Gastrocnemius medialis (tissue), 4 donors: ENCODE measurements around the gene MAGI1. TPM values are rescaled to one million over a fixed set of nuclear protein-coding genes. Genes with fewer than 3 reads are reported as not detected.

Experiments used
- ATAC-seq, 2 donors: fragments of 150-250 bp; one replicate each; pipeline ENCODE4 v1.9.1; 2016
- DNase-seq, 2 donors: peaks; one replicate each; pipeline ENCODE4 v3.0.0-alpha.2; 2019
- H3K27ac ChIP-seq, 4 donors: fragments of 200-600 bp; sonication (generic); 1 replicate in 1 of 4; 2 replicates in 3 of 4; pipeline ENCODE4 v1.5.1; 2016 to 2018; ENCODE audit warnings: mild to moderate bottlenecking in 2 of 4, moderate library complexity in 1 of 4
- H3K27me3 ChIP-seq, 3 donors: fragments of 200-600 bp; sonication (generic) in 2 of 3; 1 replicate in 1 of 3; 2 replicates in 2 of 3; pipeline versions ENCODE4 v1.5.1 to v1.6.0; 2016 to 2019; ENCODE audit warnings: mild to moderate bottlenecking in 1 of 3, moderate library complexity in 1 of 3
- H3K36me3 ChIP-seq, 2 donors: fragments of 200-600 bp; sonication (generic) in 1 of 2; one replicate each; pipeline ENCODE4 v1.5.1; 2017 to 2018
- H3K4me1 ChIP-seq, 2 donors: fragments of 200-600 bp; sonication (generic) in 1 of 2; one replicate each; pipeline ENCODE4 v1.5.1; 2016 to 2017; ENCODE audit warnings: mild to moderate bottlenecking in 2 of 2
- H3K4me3 ChIP-seq, 4 donors: fragments of 200-600 bp; sonication (generic) in 3 of 4; 1 replicate in 1 of 4; 2 replicates in 3 of 4; pipeline ENCODE4 v1.5.1; 2016 to 2019; ENCODE audit warnings: mild to moderate bottlenecking in 2 of 4
- H3K9me3 ChIP-seq, 3 donors: fragments of 200-600 bp; sonication (generic) in 2 of 3; 1 replicate in 1 of 3; 2 replicates in 2 of 3; pipeline ENCODE4 v1.5.1; 2016 to 2019
- POLR2A ChIP-seq, 2 donors: fragments of 450-650 bp; IDR thresholded peaks; one replicate each; pipeline ENCODE4 v1.6.1; 2017; ENCODE audit warnings: antibody characterized with exemption in 2 of 2, mild to moderate bottlenecking in 2 of 2, moderate library complexity in 2 of 2
- in situ Hi-C, 4 donors: fragments of 200-750 bp; cut with MboI; loops; one replicate each; pipeline versions ENCODE4 v1.15.0 to v1.8.0; 2017; ENCODE audit warnings: low sequenced_read_pairs in 4 of 4
- intact Hi-C: fragments of 100-400 bp; cut with DNase I; formaldehyde crosslinking; loops from one replicate; pipeline ENCODE4 v1.15.1; 2023; ENCODE audit warnings: low total_unique reads
- total RNA-seq, 4 donors: library from RNA; depleted of rRNA; stranded (reverse); fragments of >200 nt; gene quantifications; one replicate each; pipeline versions ENCODE4 v1.1.0 to v1.2.3, GENCODE V29; 2016
- TF ChIP-seq, protein P1 (sequence below), 5 experiments: fragments of 450-650 bp in 3 of 5; fragments of 200-600 bp in 2 of 5; sonication (generic) in 2 of 5; IDR thresholded peaks in 4 of 5; conservative IDR thresholded peaks in 1 of 5; 1 replicate in 4 of 5; 2 replicates in 1 of 5; pipeline ENCODE4 v1.5.1; 2016 to 2019; ENCODE audit warnings: antibody characterized with exemption in 5 of 5, mild to moderate bottlenecking in 3 of 5, moderate library complexity in 3 of 5

Gene MAGI1
- total RNA-seq, 4 donors from 2014 or later: 2.6 to 7.5 (median 3.9) TPM

DNA sequence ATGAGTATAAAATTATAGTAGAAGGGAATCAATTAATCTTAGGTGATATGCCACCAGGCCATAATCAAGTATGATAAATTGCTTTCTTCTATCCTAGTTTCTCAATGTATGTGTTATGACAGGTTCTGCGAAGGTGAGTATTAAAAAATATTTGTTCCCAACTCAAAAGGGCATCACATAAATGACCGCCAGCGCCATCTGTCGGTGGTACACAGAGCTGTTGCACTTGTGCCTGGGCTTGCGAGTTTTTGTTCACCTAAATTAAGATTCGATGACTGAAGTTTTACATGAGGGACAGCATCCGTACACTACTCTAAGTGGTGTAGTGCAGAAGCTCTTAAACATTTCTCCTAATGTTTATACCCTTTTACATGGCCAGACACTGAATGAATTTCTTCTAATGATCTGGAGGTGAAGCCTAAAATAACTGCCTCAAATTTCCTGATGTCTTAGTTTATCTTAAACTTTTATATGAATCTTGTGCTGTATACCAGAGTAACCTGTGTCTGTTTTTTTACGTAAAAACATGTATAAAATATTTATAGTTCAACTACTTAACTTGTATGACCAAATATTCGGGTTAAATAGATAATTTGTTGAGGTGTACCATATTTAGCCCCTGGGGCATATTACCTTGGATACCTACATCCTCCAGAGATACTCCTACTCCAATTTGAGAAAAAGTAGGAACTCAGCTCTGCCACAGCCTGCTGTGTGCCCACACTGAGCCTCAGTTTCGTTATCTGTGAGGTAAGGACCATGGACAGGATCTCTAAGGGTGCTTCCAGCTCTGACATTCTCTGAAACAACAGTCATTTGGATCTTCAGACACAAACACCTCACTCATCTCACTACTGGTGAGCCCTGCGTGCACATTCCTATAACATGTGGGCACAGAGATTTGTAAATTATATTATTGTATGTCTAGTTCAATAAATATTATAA, 365.6 kb downstream of the MAGI1 start:
- H3K9me3 ChIP-seq: no peaks in the 10 kb centered on the region
- in situ Hi-C loops (loop anchor here in 2 of 4 donors (10.0 kb wide), 2 partner anchors 238 to 248 kb away; no protein-coding TSS in a partner anchor), intact Hi-C loops (loop anchor here (1.0 to 2.0 kb wide), 2 partner anchors 234 to 1140 kb away; no protein-coding TSS in a partner anchor)
- TF ChIP-seq POLR2A (IDR thresholded peaks at IDR 0.05): no peak
- TF ChIP-seq, protein P1, sequence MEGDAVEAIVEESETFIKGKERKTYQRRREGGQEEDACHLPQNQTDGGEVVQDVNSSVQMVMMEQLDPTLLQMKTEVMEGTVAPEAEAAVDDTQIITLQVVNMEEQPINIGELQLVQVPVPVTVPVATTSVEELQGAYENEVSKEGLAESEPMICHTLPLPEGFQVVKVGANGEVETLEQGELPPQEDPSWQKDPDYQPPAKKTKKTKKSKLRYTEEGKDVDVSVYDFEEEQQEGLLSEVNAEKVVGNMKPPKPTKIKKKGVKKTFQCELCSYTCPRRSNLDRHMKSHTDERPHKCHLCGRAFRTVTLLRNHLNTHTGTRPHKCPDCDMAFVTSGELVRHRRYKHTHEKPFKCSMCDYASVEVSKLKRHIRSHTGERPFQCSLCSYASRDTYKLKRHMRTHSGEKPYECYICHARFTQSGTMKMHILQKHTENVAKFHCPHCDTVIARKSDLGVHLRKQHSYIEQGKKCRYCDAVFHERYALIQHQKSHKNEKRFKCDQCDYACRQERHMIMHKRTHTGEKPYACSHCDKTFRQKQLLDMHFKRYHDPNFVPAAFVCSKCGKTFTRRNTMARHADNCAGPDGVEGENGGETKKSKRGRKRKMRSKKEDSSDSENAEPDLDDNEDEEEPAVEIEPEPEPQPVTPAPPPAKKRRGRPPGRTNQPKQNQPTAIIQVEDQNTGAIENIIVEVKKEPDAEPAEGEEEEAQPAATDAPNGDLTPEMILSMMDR (IDR thresholded peaks at IDR 0.05 in 4 of 5, conservative IDR thresholded peaks at IDR 0.05 in 1 of 5): peak; percentile 56 to 87 (median 76)
- DNase-seq (peak; percentile 5 to 38), ATAC-seq (peak in 1 of 2 donors; percentile 39)
- H3K4me3 ChIP-seq: no peak overlapping the region
- no peak overlapping the region for H3K27ac ChIP-seq
- H3K4me1 ChIP-seq: no peaks in the 10 kb centered on the region
- no peaks in the 10 kb centered on the region for H3K36me3 ChIP-seq
- no peaks in the 10 kb centered on the region for H3K27me3 ChIP-seq

DNA sequence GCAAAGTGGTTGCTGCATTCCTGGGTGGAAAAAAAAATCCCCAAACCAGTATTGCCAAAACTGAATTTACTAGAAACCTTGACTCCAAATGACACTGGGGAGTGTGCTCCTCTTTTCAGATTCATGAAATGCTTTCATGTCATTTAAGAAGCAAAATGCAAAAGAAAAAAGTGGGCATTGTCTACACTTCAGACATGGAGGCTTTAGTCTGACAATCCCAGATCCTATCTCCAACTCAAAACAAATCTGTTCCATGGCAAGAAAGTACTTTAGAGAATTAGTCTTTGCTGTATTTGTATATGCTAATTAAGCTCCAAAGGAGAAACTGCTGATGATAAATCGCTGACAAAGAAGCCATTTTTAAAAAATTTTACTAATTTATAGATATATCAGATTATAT, 366.7 kb downstream of the MAGI1 start:
- in situ Hi-C loops: loop anchor here in 2 of 4 donors (10.0 kb wide), 2 partner anchors 237 to 247 kb away; no protein-coding TSS in a partner anchor

DNA sequence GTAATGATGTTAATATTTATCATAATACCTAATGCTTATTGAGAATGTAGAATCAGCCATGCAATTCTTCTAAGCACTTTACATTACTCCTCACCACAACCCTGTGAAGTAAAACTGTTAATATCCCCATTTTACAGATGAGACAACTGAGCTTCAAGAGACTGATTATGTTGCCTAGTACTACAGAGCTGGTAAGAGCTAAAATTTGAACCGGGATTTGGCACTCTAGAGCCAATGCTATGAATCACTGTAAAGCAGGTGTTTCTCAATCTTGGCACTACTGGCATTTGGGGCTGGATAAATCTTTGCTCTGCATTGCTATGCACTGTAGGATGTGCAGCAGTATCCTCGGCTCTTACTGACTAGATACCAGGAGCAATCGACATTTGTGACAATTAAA, 367.7 kb downstream of the MAGI1 start:
- intact Hi-C loops: no loop called here
- in situ Hi-C loops: loop anchor here in 2 of 4 donors (10.0 kb wide), 2 partner anchors 236 to 246 kb away; no protein-coding TSS in a partner anchor
- peak; percentile 58 to 75 for ATAC-seq

More for the DNA sequence above, 366.7 kb downstream of the MAGI1 start:
- Histone ChIP-seq H3K27ac (no peak overlapping the region), H3K27me3 (no peaks in the 10 kb centered on the region), H3K36me3 (no peaks in the 10 kb centered on the region), H3K4me1 (no peaks in the 10 kb centered on the region), H3K4me3 (no peak overlapping the region), H3K9me3 (no peaks in the 10 kb centered on the region)
- DNase-seq (no peak), ATAC-seq (no peak)
- intact Hi-C loops: loop anchor here (2.0 kb wide), 1 partner anchor 1139 kb away; no protein-coding TSS in a partner anchor
- TF ChIP-seq, protein P1 (IDR thresholded peaks at IDR 0.05 in 4 of 5, conservative IDR thresholded peaks at IDR 0.05 in 1 of 5): no peak
- no peak for TF ChIP-seq POLR2A (IDR thresholded peaks at IDR 0.05)

DNA sequence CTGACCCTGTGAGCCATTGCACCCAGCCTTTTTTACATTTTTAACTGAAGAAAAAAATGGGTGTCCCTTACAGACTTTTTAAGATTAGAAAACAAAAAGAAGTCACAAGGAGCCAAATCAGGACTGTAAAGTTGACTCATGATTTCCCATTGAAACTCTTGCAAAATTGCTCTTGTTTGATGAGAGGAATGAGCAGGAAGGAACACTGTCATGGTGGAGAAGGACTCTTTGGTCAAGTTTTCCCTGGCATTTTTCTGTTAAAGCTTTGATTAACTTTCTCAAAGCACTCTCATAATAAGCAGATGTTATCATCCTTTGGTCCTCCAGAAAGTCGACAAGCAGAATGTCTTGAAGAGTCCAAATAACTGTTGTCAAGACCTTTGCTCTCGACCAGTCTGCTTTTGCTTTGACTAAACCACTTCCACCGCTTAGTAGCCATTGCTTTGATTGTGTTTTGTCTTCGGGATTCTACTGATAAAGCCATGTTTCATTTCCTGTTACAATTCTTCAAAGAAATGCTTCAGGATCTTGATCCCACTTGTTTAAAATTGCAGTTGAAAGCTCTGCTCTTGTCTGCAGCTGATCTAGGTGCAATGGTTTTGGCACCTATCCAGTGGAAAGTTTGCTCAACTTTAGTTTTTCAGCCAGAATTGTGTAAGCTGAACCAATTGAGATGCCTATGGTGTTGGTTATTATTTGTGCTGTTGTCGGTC, 369.4 kb downstream of the MAGI1 start:
- no peaks in the 10 kb centered on the region for H3K36me3 ChIP-seq
- H3K4me1 ChIP-seq: no peaks in the 10 kb centered on the region
- H3K4me3 ChIP-seq: no peak overlapping the region
- no peak for DNase-seq
- TF ChIP-seq, protein P1 (IDR thresholded peaks at IDR 0.05 in 4 of 5, conservative IDR thresholded peaks at IDR 0.05 in 1 of 5): no peak
- no peak for TF ChIP-seq POLR2A (IDR thresholded peaks at IDR 0.05)
- intact Hi-C loops (no loop called here), in situ Hi-C loops (loop anchor here in 1 of 4 donors (10.0 kb wide), 1 partner anchor 225 kb away; no protein-coding TSS in a partner anchor)
- no peak overlapping the region for H3K27ac ChIP-seq
- H3K27me3 ChIP-seq: no peaks in the 10 kb centered on the region
- no peaks in the 10 kb centered on the region for H3K9me3 ChIP-seq
- no peak for ATAC-seq

More for the DNA sequence above, 367.7 kb downstream of the MAGI1 start:
- H3K9me3 ChIP-seq: no peaks in the 10 kb centered on the region
- H3K36me3 ChIP-seq: no peaks in the 10 kb centered on the region
- no peak for DNase-seq
- H3K27ac ChIP-seq: no peak overlapping the region
- H3K27me3 ChIP-seq: no peaks in the 10 kb centered on the region
- H3K4me1 ChIP-seq: no peaks in the 10 kb centered on the region
- TF ChIP-seq, protein P1 (IDR thresholded peaks at IDR 0.05 in 4 of 5, conservative IDR thresholded peaks at IDR 0.05 in 1 of 5): no peak
- TF ChIP-seq POLR2A (IDR thresholded peaks at IDR 0.05): no peak
- H3K4me3 ChIP-seq: no peak overlapping the region
